ENCODE measurements around the gene SUMO3. TPM values are rescaled to one million over a fixed set of nuclear protein-coding genes. Genes with fewer than 3 reads are reported as not detected.

Gene SUMO3
- polyA plus RNA-seq, 1 of the 3 experiments (the other 2 are of a cell fraction): 125 TPM

- no peak for DNase-seq
- H3K27ac ChIP-seq (ENCODE audit: low read depth in 2 of 2, low read length in 1 of 2): no peak overlapping the region
- H2AFZ ChIP-seq (ENCODE audit: low read depth): no peak overlapping the region
- H3K9me3 ChIP-seq: no peaks in the 10 kb centered on the region
- peaks cover 0 to 13% of the 10 kb centered on the region in 2 experiments; a peak in 1 of 4 replicates for H3K4me1 ChIP-seq (ENCODE audit: control insufficient read depth in 1 of 2, insufficient read depth in 2 of 2, low read depth in 1 of 2, low read length in 1 of 2)
- TF ChIP-seq NFIC (IDR thresholded peaks at IDR 0.05; ENCODE audit: borderline replicate concordance): no peak
- no peak for TF ChIP-seq RCOR1 (IDR thresholded peaks at IDR 0.05; ENCODE audit: low read length)
- TF ChIP-seq ELF1 (IDR thresholded peaks at IDR 0.05): no peak
- no peak for TF ChIP-seq FOXM1 (IDR thresholded peaks at IDR 0.05; ENCODE audit: low read depth)
- H4K20me1 ChIP-seq (ENCODE audit: insufficient read depth): no peaks in the 10 kb centered on the region
- no peak overlapping the region for H3K4me3 ChIP-seq (ENCODE audit: low read depth in 2 of 2, low read length in 1 of 2)
- H3K9ac ChIP-seq: no peak overlapping the region
- CTCF ChIA-PET: no interaction called here
- H3K36me3 ChIP-seq (replicated peaks in 1 of 2; ENCODE audit: control insufficient read depth in 1 of 2, insufficient read depth in 2 of 2, low read length in 1 of 2): no peaks in the 10 kb centered on the region
- no peaks in the 10 kb centered on the region for H3F3A ChIP-seq (replicated peaks; ENCODE audit: insufficient read depth)
- 70% methylated on average over 10 of the region's 10 CpGs for WGBS (ENCODE audit: low lambda C conversion rate)
- no peaks in the 10 kb centered on the region for H3K27me3 ChIP-seq (ENCODE audit: insufficient read depth)
- POLR2A ChIA-PET: no interaction called here
- no peaks in the 10 kb centered on the region for H3K79me2 ChIP-seq (ENCODE audit: insufficient read depth)
- H3K4me2 ChIP-seq: no peak overlapping the region
- H3K9me2 ChIP-seq: no peaks in the 10 kb centered on the region
Measured at GRCh38 chr21:44842087-44842486, 24.2 kb upstream of the SUMO3 start.

DNA sequence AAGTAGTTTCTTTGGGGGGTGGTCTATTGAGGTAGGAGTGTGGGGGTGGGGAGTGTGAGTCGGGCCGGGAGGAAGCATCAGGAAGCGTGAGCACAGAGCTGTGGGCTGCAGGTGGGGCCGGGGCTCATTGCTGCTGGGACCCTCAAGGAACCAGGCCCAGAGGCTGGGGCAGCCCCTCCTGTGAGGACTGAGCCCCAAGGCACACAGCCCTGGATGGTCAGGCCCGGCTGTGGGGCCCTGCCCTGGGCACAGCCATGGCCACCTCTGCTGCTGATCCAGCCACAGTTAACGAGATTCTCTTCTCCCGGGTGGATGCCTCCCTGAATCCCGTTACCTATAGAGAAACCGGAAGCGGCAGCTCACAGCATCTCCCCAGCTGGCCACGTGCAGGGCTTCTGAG lies 22.9 kb upstream of the SUMO3 start:
- 73% methylated on average over 5 of the region's 11 CpGs for WGBS (ENCODE audit: low lambda C conversion rate)
- Histone ChIP-seq H3K4me1 (ENCODE audit: control insufficient read depth in 1 of 2, insufficient read depth in 2 of 2, low read depth in 1 of 2, low read length in 1 of 2) (peaks cover 0 to 2% of the 10 kb centered on the region in 2 experiments; a peak in 1 of 4 replicates), H3K9me2 (no peaks in the 10 kb centered on the region), H3K79me2 (ENCODE audit: insufficient read depth) (no peaks in the 10 kb centered on the region), H3F3A (replicated peaks; ENCODE audit: insufficient read depth) (no peaks in the 10 kb centered on the region), H3K4me2 (no peak overlapping the region), H3K27ac (ENCODE audit: low read depth in 2 of 2, low read length in 1 of 2) (no peak overlapping the region), H2AFZ (ENCODE audit: low read depth) (no peak overlapping the region), H3K4me3 (ENCODE audit: low read depth in 2 of 2, low read length in 1 of 2) (no peak overlapping the region), H3K27me3 (ENCODE audit: insufficient read depth) (no peaks in the 10 kb centered on the region), H4K20me1 (ENCODE audit: insufficient read depth) (no peaks in the 10 kb centered on the region), H3K9me3 (no peaks in the 10 kb centered on the region), H3K36me3 (replicated peaks in 1 of 2; ENCODE audit: control insufficient read depth in 1 of 2, insufficient read depth in 2 of 2, low read length in 1 of 2) (no peaks in the 10 kb centered on the region), H3K9ac (no peak overlapping the region)
- DNase-seq: no peak
- POLR2A ChIA-PET: no interaction called here
- CTCF ChIA-PET: no interaction called here
- no peak for TF ChIP-seq REST (IDR thresholded peaks at IDR 0.05; ENCODE audit: low read depth, low read length)
- no peak for TF ChIP-seq RXRA (IDR thresholded peaks at IDR 0.05; ENCODE audit: borderline replicate concordance, low read depth)
- TF ChIP-seq NRF1 (IDR thresholded peaks at IDR 0.05; ENCODE audit: low read depth, low read length): no peak
- no peak for TF ChIP-seq JUND (IDR thresholded peaks at IDR 0.05)
- TF ChIP-seq IRF3 (IDR thresholded peaks at IDR 0.05; ENCODE audit: low read depth, low read length): no peak
- TF ChIP-seq SIN3A (IDR thresholded peaks at IDR 0.05; ENCODE audit: borderline replicate concordance, low read depth, low read length): no peak
- no peak for TF ChIP-seq GABPA (IDR thresholded peaks at IDR 0.05; ENCODE audit: low read depth)
- no peak for TF ChIP-seq RAD21 (IDR thresholded peaks at IDR 0.05; ENCODE audit: low read length)
- no peak for TF ChIP-seq FOXM1 (IDR thresholded peaks at IDR 0.05; ENCODE audit: low read depth)
- TF ChIP-seq SMC3 (IDR thresholded peaks at IDR 0.05; ENCODE audit: low read depth, low read length): no peak
- no peak for TF ChIP-seq FOXJ3 (CRISPR knock-in tag; IDR thresholded peaks at IDR 0.05)
- TF ChIP-seq CTCF (IDR thresholded peaks at IDR 0.05): no peak
- TF ChIP-seq EP300 (IDR thresholded peaks at IDR 0.05; ENCODE audit: borderline replicate concordance in 1 of 2, low read depth in 1 of 2, low read length in 1 of 2): no peak
- TF ChIP-seq, protein P1, sequence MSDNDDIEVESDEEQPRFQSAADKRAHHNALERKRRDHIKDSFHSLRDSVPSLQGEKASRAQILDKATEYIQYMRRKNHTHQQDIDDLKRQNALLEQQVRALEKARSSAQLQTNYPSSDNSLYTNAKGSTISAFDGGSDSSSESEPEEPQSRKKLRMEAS (IDR thresholded peaks at IDR 0.05; ENCODE audit: low read depth): no peak
- TF ChIP-seq YY1 (IDR thresholded peaks at IDR 0.05; ENCODE audit: low read depth): no peak
- TF ChIP-seq USF1 (IDR thresholded peaks at IDR 0.05; ENCODE audit: borderline replicate concordance, low read depth): no peak
- no peak for TF ChIP-seq ELF1 (IDR thresholded peaks at IDR 0.05)
- TF ChIP-seq FOSL2 (IDR thresholded peaks at IDR 0.05; ENCODE audit: borderline replicate concordance, low read depth): no peak
- no peak for TF ChIP-seq MEF2A (IDR thresholded peaks at IDR 0.05; ENCODE audit: borderline replicate concordance, low read depth)
- no peak for TF ChIP-seq MXI1 (IDR thresholded peaks at IDR 0.05; ENCODE audit: low read depth, low read length)

Data from SK-N-SH (cell line).